GM18511 (cell line): ENCODE measurements around the gene NBPF20.
"Not testable (repeated sequence)": the region's sequence is repeated elsewhere in the genome, so short reads cannot be mapped to it uniquely, and the experiment has no call there.

Experiments used
- ATAC-seq: cut with Tn5 transposase; IDR thresholded peaks from one replicate; pipeline ENCODE4 v1.9.1; 2021; ENCODE audit warnings: mild to moderate bottlenecking, moderate library complexity; ENCODE audit not compliant: unreplicated experiment

NBPF20 gene

GRCh38 chr1:145425436-145426029 lies at the start of gene NBPF20:
NBPF20 (minus strand) TSS chr1:145425603; CDS start chr1:145405272, 20,331 bp downstream.
- ATAC-seq, result peak; percentile 98

- not testable (repeated sequence) for ATAC-seq
Observed at GRCh38 chr1:145474837-145475368, 49.5 kb upstream of the NBPF20 start.

- not testable (repeated sequence) for ATAC-seq
Observed at GRCh38 chr1:145472731-145473130, 47.3 kb upstream of the NBPF20 start.

GRCh38 chr1:145471365-145471764 lies 46.0 kb upstream of the NBPF20 start:
- not testable (repeated sequence) for ATAC-seq

- ATAC-seq, result peak; percentile 83
Observed at GRCh38 chr1:145465405-145466144, 40.2 kb upstream of the NBPF20 start.

GRCh38 chr1:145464708-145465336 lies 39.4 kb upstream of the NBPF20 start:
- ATAC-seq, result peak; percentile 16

GRCh38 chr1:145464017-145464416 lies 38.6 kb upstream of the NBPF20 start:
- not testable (repeated sequence) for ATAC-seq

- not testable (repeated sequence) for ATAC-seq
Observed at GRCh38 chr1:145460684-145461083, 35.3 kb upstream of the NBPF20 start.

- ATAC-seq, result not testable (repeated sequence)
Observed at GRCh38 chr1:145460048-145460447, 34.6 kb upstream of the NBPF20 start.

- ATAC-seq, result not testable (repeated sequence)
Observed at GRCh38 chr1:145459591-145459990, 34.2 kb upstream of the NBPF20 start.

GRCh38 chr1:145459063-145459462 lies 33.7 kb upstream of the NBPF20 start:
- not testable (repeated sequence) for ATAC-seq

GRCh38 chr1:145454824-145455177 lies 29.4 kb upstream of the NBPF20 start:
- ATAC-seq, result not testable (repeated sequence)

GRCh38 chr1:145453873-145454823 lies 28.7 kb upstream of the NBPF20 start:
- ATAC-seq, result not testable (repeated sequence)

GRCh38 chr1:145452506-145452905 lies 27.1 kb upstream of the NBPF20 start:
- not testable (repeated sequence) for ATAC-seq

GRCh38 chr1:145451914-145452313 lies 26.5 kb upstream of the NBPF20 start:
- not testable (repeated sequence) for ATAC-seq

- not testable (repeated sequence) for ATAC-seq
Observed at GRCh38 chr1:145445219-145445618, 19.8 kb upstream of the NBPF20 start.

- ATAC-seq, result not testable (repeated sequence)
Observed at GRCh38 chr1:145442340-145442739, 16.9 kb upstream of the NBPF20 start.

- ATAC-seq, result not testable (repeated sequence)
Observed at GRCh38 chr1:145431363-145432256, 6.2 kb upstream of the NBPF20 start.

GRCh38 chr1:145430830-145431229 lies 5.4 kb upstream of the NBPF20 start:
- not testable (repeated sequence) for ATAC-seq
